Pulmonary artery endothelial cell (primary cell): Measurements from ENCODE around the gene RASSF7. TPM values are rescaled to one million over a fixed set of nuclear protein-coding genes. Genes with fewer than 3 reads are reported as not detected.
"Not testable (repeated sequence)": the region's sequence is repeated elsewhere in the genome, so short reads cannot be mapped to it uniquely, and the experiment has no call there.

Source experiments
- DNase-seq: peaks from one replicate; pipeline ENCODE4 v3.0.0-alpha.2; 2011; ENCODE audit warnings: low read depth, low spot score
- total RNA-seq: library from RNA; depleted of rRNA; stranded (reverse); fragments of >200 nt; gene quantifications from 2 replicates; pipeline ENCODE4 v1.2.3, GENCODE V29; 2014

Gene RASSF7
- total RNA-seq, 1 donor from 2014 or later = 14.4 TPM

DNA sequence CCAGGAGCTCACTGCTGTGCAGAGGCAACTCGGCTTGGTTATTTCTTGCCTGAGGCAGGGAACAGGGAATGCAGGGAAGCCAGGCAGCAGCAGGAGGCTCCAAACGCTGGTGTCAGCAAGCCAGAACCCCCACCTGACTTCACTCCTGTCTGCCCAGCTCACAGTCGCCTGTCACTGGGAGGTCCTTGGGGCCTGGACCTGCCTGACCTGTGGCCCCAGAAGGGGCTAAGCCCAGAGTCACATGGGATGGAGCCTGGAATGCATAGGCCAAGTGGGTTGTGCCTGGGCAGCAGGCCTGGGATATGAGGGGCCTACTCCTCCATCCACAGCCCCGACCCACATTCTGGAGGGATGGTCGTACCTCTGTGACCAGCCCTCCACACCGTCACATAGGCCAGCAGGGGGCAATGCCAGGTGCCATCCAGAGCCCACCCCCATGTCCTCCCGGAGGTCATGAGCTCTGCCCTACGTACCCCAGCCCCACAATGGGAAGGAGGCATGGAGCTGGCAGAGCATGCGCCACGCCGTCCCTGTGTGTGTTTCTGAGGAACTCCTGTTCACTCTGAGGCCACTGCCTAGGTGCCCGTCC, 5.2 kb downstream of the RASSF7 start:
- no peak for DNase-seq

- no peak for DNase-seq
Measured at GRCh38 chr11:567011-567628, 6.3 kb downstream of the RASSF7 start.

- DNase-seq = no peak
Measured at GRCh38 chr11:567629-568292, 7.0 kb downstream of the RASSF7 start.

DNA sequence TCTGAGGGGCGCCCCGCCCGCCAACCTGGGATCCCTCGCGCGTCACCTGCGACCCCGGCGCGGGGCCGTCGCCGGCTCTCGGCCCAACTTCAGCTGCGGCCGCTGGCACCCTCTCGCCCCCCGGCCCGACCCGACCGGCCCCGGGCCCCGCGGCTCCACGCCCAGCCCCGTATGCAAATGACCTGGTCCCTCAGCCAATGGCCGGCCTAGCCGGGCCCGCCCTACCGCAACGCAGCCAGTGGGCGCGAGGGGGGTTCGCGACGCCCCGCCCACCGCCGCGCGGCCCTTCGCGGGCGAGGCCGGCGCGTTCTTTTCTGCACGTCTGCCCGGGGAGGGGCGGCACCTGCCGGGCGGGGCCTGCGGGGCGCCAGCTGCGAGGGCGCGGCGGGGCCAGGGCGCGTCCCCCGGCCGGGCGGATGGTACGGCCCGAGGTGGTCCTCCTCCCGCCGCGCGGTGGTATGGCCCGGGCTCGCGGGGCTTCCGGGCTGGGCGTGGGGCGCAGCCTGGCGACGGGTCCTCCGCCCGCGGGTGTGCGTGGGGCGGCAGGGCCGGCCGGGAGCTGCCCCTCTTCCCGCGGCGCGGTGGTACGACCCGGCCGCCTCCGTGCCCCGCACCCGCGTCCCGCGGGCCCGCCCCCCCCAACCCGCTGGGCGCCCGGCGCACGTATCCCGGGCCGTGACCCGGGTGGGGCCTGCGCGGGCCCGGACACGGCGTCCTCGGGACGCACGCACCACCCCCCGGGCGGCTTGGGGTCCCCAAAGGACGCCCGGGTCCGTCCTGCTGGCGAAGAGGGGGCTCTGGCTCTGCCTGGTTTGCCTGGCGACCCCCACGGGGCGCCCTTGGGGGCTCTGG, 7.8 kb downstream of the RASSF7 start:
- DNase-seq = peak; percentile 56

DNA sequence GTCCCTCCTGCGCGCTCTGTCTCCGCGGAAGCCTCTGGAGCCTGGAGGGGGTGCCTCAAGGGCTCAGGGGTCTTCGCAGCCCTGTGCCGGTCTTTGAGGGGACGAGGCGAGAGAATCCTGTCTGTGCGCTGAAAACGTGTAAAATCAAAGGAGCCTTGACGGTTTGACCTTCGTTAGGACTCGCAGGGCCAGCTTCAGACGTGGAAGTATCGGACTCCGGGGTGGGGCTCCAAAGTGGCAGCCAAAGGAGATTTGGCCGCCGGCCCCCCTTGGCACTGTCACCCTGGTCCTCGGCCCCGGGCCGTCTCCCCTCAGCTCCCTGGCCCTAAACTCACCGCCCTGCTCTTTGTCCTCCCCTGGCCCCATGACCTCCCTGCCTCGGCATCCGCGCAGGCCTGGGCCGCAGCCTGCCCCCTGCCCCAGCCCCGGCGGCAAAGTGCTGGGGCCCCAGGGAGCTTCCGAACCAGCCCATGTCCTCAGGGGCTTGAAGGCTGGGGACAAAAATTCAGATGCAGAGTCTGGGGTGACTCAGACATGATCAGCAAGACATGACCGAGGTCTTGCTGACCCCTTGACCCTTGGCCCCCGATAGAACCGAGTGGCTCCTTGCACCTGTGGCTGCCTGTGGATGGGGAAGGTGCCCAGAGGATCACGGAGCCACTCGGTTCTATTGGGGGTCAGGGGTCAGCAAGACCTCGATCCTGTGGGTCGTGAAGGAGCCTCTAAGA, 8.6 kb downstream of the RASSF7 start:
- no peak for DNase-seq

- DNase-seq = no peak
Measured at GRCh38 chr11:571802-572185, 11.0 kb downstream of the RASSF7 start.

- no peak for DNase-seq
Measured at GRCh38 chr11:573146-573759, 12.5 kb downstream of the RASSF7 start.

DNA sequence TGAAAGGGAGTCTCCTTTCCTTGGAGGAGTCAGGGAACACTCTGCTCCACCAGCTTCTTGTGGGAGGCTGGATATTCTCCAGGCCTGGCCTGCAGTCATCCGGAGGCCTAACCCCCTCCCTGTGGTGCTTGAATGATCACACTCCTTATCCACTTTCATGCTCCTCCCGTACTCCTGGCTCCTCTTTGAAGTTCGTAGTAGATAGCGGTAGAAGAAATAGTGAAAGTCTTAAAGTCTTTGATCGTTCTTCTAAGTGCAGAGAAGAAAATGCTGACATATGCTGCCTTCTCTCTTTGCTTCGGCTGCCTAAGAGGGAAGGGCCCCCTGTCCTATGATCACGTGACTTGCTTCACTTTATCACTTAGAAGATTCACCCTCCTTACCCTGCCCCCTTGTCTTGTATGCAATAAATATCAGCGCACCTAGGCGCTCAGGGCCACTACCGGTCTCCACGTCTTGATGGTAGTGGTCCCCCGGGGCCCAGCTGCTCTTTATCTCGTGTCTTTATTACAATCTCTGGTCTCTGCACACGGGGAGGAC, 13.3 kb downstream of the RASSF7 start:
- not testable (repeated sequence) for DNase-seq

DNA sequence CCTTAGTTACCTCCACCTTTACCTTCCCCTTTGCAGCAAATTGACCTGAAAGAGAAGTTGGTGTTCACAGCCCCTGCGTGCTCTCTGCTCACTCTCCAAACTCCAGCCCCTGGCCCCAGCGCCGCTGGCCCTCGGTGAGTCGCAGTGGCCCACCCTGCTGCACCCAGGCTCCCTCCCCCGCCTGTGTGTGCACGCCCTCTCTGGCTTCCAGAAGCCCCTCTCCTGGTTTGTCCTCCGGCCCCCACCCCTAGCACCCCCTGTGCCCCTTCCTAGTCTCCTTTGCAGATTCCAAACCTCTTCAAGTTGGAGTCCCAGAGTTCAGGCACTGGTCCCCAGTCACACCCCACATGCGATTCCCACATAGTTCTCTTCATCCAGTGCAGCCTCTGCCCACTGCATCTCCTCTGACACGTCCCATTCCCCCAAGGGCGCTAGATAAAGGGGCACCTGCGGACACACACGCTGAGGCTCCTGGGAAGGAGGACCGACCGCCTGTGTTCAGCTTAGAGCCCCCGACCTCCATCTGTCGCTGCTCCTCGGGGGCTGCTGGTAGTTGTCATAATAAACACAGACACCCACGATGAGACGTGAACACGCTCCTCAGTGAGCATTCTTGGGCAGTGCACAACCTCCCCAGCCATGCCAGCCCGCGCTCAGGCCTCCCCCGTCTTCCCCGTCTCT, 14.0 kb downstream of the RASSF7 start:
- no peak for DNase-seq

DNA sequence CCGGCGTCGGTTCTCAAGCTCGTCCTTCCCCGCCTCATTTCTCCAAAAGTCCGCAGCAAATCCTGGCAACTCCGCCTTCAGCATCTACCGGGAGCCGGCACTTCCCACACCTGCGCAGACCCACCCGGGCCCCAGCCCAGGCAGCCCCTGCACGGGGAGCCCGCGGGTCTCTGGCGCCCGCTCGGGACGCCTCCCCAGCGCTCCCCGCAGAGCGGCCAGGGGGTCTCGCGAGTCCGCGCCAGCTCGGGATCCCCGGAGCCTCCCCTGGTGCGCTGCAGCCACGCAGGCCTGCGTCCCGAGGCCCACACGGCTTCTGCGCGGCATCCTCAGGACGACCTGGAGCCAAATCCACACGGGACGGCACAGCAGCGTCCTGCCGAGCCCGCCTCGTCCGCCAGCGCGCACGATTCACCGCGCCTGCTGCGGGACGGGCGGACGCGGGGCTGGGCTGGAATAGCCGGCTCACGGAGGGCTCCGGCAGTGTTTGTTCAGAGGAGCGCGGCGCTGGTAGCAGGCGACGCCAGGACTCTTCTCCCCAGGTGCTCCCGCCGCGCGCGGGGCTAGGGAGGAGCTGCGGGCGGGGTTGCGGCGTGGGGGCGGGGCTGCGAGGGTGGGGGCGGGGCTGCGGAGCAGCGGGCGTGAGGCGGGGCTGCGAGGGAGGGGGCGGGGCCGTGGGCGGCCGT, 14.7 kb downstream of the RASSF7 start:
- DNase-seq = no peak

GRCh38 chr11:575996-576768, 15.4 kb downstream of the RASSF7 start, which contains the start of gene PHRF1:
Gene PHRF1 (plus strand): TSS chr11:576470. CDS start chr11:581513, 5,043 bp downstream.
- DNase-seq = peak; percentile 77

DNA sequence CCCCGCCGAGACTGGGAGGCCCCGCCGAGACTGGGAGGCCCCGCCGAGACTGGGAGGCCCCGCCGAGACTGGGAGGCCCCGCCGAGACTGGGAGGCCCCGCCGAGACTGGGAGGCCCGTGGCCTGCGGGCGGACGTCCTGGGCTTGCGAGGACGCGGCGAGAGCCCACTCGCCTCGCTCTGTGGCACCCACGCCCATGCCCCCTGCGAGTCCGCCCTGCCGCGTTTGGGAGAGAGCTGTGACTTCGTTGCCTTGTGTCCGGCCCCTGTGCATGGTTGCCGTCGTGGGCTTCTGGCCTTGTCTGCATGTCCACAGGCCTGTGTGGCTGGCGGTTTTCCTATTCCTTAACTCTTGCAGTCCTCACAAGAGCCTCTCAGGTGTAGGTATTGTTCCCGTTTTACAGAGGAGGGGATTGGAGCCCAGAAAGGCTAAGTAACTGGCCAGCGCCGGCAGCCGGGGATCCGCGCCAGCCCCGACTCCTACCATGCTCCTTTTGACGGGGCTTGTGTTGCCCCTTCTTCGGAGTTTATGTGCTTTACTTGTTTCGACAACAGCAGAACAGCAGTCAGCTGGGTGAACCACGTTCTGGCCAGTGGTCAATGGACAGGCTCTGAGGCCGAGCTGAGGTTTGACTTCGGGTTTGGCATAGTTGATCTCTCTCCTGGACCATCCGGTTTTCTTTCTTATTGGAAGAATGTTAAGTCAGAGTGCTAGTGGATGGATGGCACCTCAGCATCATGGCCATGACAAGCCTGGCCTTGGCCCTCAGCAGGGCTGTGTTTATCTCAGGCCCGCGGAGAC, 16.2 kb downstream of the RASSF7 start:
- DNase-seq = no peak

GRCh38 chr11:577611-577894, 16.8 kb downstream of the RASSF7 start:
- no peak for DNase-seq

DNA sequence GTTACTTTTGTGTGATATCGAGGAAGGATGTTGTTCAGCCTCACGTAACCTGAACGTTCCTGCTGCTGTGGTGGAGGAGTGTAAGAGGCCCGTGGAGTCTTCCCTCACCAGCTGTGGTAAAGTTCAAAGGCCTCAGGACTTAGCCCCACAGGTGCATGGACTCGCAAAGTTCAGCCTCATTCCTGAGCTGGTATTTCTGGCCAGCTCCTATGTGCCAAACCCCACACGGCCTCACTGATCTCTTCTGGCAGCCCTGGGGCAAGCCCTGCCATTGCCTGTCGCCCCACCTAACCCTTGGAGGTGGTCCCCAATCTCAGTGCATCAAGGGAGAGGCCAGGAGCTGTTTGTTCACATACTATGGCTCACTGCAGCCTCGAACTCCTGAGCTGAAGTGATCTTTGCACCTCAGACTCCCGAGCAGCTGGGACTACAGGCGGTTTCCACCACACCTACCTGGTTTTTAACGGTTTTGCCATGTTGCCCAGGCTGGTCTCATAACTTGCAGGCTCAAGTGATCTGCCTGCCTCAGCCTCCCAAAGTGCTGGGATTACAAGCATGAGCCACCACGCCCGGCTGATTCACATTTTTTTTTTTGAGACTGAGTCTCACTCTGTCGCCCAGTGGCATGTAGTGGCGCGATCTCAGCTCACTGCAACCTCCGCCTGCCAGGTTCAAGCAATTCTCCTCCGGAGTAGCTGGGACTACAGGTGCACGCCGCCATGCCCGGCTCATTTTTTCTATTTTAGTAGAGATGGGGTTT, 17.7 kb downstream of the RASSF7 start:
- no peak for DNase-seq

GRCh38 chr11:579830-580601, 19.2 kb downstream of the RASSF7 start:
- no peak for DNase-seq

DNA sequence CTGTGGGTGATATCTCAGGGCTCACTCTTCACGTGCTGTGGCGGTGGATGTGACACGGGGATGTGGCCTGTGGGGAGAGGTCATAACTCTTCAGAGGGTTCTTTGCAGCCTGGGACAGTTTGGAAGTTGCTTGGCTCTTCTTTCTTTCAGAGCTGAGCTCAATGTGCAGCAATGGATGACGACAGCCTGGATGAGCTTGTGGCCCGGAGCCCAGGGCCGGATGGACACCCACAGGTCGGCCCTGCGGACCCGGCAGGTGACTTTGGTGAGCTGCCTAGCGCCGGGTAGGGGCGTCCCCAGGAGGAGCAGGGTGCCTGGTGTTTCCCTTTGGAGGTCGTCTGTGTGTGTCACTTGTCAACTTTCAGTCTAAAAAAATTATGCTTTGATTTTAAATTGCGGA, 20.6 kb downstream of the RASSF7 start:
- DNase-seq = no peak

- no peak for DNase-seq
Measured at GRCh38 chr11:581752-582151, 21.0 kb downstream of the RASSF7 start.
